KMS-11 (cell line): ENCODE measurements around the gene SH3YL1.

ENCODE experiments used
- H2AFZ ChIP-seq: fragments of 200-600 bp; sonication (generic); 2 replicates; pipeline ENCODE4 v1.6.1; 2016; ENCODE audit warnings: antibody characterized with exemption, mixed run types, low read depth
- H3K27ac ChIP-seq: fragments of 200-600 bp; sonication (generic); 2 replicates; pipeline ENCODE4 v1.6.1; 2016; ENCODE audit warnings: mild to moderate bottlenecking, mixed run types
- H3K27me3 ChIP-seq: fragments of 200-600 bp; sonication (generic); 2 replicates; pipeline ENCODE4 v1.6.1; 2017; ENCODE audit warnings: mild to moderate bottlenecking, low read depth, mixed run types, moderate library complexity; ENCODE audit not compliant: insufficient read depth
- H3K36me3 ChIP-seq: fragments of 200-600 bp; sonication (generic); 2 replicates; pipeline ENCODE4 v1.6.1; 2017; ENCODE audit warnings: mild to moderate bottlenecking, mixed run types; ENCODE audit not compliant: insufficient read depth
- H3K4me1 ChIP-seq: fragments of 200-600 bp; sonication (generic); 2 replicates; pipeline ENCODE4 v1.6.1; 2016; ENCODE audit warnings: mild to moderate bottlenecking, low read depth, mixed run types; ENCODE audit not compliant: poor library complexity, severe bottlenecking
- H3K4me2 ChIP-seq: fragments of 200-600 bp; sonication (generic); 2 replicates; pipeline ENCODE4 v1.7.0; 2016; ENCODE audit warnings: mild to moderate bottlenecking, mixed run types
- H3K4me3 ChIP-seq: fragments of 200-600 bp; sonication (generic); IDR thresholded peaks from 2 replicates; pipeline ENCODE4 v1.6.1; 2017; ENCODE audit warnings: low read depth, low read length, mixed read lengths; ENCODE audit not compliant: insufficient read depth
- H3K79me2 ChIP-seq: fragments of 200-600 bp; sonication (generic); 2 replicates; pipeline ENCODE4 v1.6.1; 2016; ENCODE audit warnings: low read depth, mixed run types; ENCODE audit not compliant: insufficient read depth
- H3K9ac ChIP-seq: fragments of 200-600 bp; sonication (generic); 2 replicates; pipeline ENCODE4 v1.6.1; 2016; ENCODE audit warnings: mild to moderate bottlenecking, mixed run types
- H4K20me1 ChIP-seq: fragments of 200-600 bp; sonication (generic); 2 replicates; pipeline ENCODE4 v1.6.1; 2016; ENCODE audit warnings: mild to moderate bottlenecking, mixed run types; ENCODE audit not compliant: insufficient read depth
- CTCF ChIP-seq: fragments of 200-600 bp; sonication (generic); conservative IDR thresholded peaks from 2 replicates; pipeline ENCODE4 v1.6.1; 2017; ENCODE audit warnings: low read depth, mild to moderate bottlenecking, antibody characterized with exemption, low read length, moderate library complexity, mixed read lengths

Gene SH3YL1

DNA sequence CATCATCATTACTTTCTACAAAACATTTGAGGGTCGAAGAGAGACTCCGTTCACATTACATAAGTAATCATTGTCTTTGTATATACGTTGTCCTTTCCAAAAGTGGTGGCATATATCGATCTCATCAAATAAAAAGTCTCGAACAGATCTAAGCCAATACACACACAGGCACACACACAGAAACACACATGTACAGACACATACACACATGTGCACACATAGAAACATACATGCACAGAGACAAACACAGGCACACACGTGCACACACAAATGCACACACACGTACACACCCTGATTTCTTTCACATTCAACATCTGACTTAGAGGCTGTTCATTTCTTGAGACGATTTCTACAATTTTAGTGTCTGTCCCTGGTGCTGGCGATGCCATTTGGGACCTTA is 41.5 kb upstream of the SH3YL1 start:
- H3K4me2 ChIP-seq = no peak overlapping the region
- H3K27me3 ChIP-seq = no peaks in the 10 kb centered on the region
- TF ChIP-seq CTCF = no peak
- H2AFZ ChIP-seq = no peak overlapping the region
- H4K20me1 ChIP-seq = no peaks in the 10 kb centered on the region
- no peaks in the 10 kb centered on the region for H3K36me3 ChIP-seq
- no peaks in the 10 kb centered on the region for H3K4me1 ChIP-seq
- H3K27ac ChIP-seq = no peak overlapping the region
- no peak overlapping the region for H3K9ac ChIP-seq
- no peak overlapping the region for H3K4me3 ChIP-seq
- no peaks in the 10 kb centered on the region for H3K79me2 ChIP-seq

GRCh38 chr2:296354-296753 is 32.5 kb upstream of the SH3YL1 start:
- Histone ChIP-seq H3K27ac (no peak overlapping the region), H3K9ac (no peak overlapping the region), H3K36me3 (no peaks in the 10 kb centered on the region), H3K27me3 (no peaks in the 10 kb centered on the region), H4K20me1 (no peaks in the 10 kb centered on the region), H3K4me3 (no peak overlapping the region), H3K4me1 (no peaks in the 10 kb centered on the region), H3K4me2 (no peak overlapping the region), H3K79me2 (no peaks in the 10 kb centered on the region), H2AFZ (no peak overlapping the region)
- TF ChIP-seq CTCF = no peak

- no peak overlapping the region for H2AFZ ChIP-seq
- H3K27ac ChIP-seq = no peak overlapping the region
- no peaks in the 10 kb centered on the region for H3K79me2 ChIP-seq
- no peaks in the 10 kb centered on the region for H3K36me3 ChIP-seq
- H3K27me3 ChIP-seq = no peaks in the 10 kb centered on the region
- no peaks in the 10 kb centered on the region for H3K4me1 ChIP-seq
- no peak overlapping the region for H3K4me3 ChIP-seq
- no peak overlapping the region for H3K4me2 ChIP-seq
- TF ChIP-seq CTCF = no peak
- H4K20me1 ChIP-seq = no peaks in the 10 kb centered on the region
- no peak overlapping the region for H3K9ac ChIP-seq
Observed at GRCh38 chr2:295090-295489, 31.3 kb upstream of the SH3YL1 start.

DNA sequence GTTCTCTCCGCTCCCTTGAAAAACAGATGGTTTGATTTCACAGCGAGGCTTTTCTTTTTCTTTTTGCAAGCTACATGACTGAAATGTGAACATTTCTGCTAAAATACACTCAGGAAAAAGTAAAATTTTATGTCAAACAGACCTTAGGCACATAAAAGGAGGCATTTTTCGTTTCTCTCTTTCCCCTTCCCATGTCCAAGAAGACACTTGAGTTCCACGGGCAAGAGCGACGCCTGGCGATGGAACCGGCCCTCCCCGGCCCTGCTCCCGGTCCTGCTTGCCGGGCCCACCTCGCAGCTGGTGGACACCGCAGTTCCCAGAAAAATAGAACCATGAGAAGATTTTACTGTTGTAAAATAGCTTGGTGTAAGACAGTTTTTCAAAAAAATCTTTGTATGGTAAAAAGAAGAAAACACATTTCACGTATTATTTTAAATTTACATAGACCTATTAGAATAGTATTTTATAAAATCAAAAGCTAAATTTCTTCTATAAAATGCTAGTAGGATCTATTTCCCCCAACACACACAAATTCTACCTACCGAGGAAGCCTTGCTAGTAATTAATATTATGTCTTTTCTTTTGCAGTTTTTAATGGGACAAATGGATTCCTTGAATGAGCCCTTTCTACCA is 26.4 kb upstream of the SH3YL1 start:
- H3K79me2 ChIP-seq = no peaks in the 10 kb centered on the region
- no peaks in the 10 kb centered on the region for H3K4me1 ChIP-seq
- no peaks in the 10 kb centered on the region for H4K20me1 ChIP-seq
- H3K9ac ChIP-seq = no peak overlapping the region
- no peak overlapping the region for H3K27ac ChIP-seq
- no peak overlapping the region for H3K4me2 ChIP-seq
- no peaks in the 10 kb centered on the region for H3K36me3 ChIP-seq
- no peak overlapping the region for H2AFZ ChIP-seq
- 0 out of 2 replicates have a peak, but pooled peaks have one; percentile 21 for TF ChIP-seq CTCF
- H3K27me3 ChIP-seq = no peaks in the 10 kb centered on the region
- no peak overlapping the region for H3K4me3 ChIP-seq
